Esophagus muscularis mucosa (tissue), 4 donors: ENCODE data around the gene PPP6R2. TPM values are rescaled to one million over a fixed set of nuclear protein-coding genes. Genes with fewer than 3 reads are reported as not detected.

Experiments
- DNase-seq: peaks from one replicate; pipeline ENCODE4 v3.0.0-alpha.2; 2017; ENCODE audit errors: extremely low spot score
- H3K27ac ChIP-seq, 4 donors: fragments of 200-600 bp; sonication (generic); replicated peaks in 1 of 4; 1 replicate in 3 of 4; 2 replicates in 1 of 4; pipeline ENCODE4 v1.5.1; 2016 to 2019; ENCODE audit warnings: mild to moderate bottlenecking in 1 of 4
- H3K27me3 ChIP-seq, 4 donors: fragments of 200-600 bp; sonication (generic); one replicate each; pipeline versions ENCODE4 v1.5.1 to v1.6.0; 2016 to 2019
- H3K36me3 ChIP-seq, 4 donors: fragments of 200-600 bp; sonication (generic); one replicate each; pipeline ENCODE4 v1.5.1; 2016 to 2019
- H3K4me1 ChIP-seq, 4 donors: fragments of 200-600 bp; sonication (generic); one replicate each; pipeline ENCODE4 v1.5.1; 2016 to 2019
- H3K4me3 ChIP-seq, 4 donors: fragments of 200-600 bp; sonication (generic); 1 replicate in 2 of 4; 2 replicates in 2 of 4; pipeline ENCODE4 v1.5.1; 2016 to 2019; ENCODE audit warnings: mild to moderate bottlenecking in 4 of 4, moderate library complexity in 1 of 4
- H3K9me3 ChIP-seq, 4 donors: fragments of 200-600 bp; sonication (generic); 1 replicate in 3 of 4; 2 replicates in 1 of 4; pipeline ENCODE4 v1.5.1; 2016 to 2019
- EP300 ChIP-seq: sonication (generic); formaldehyde crosslinking; IDR thresholded peaks from one replicate; pipeline ENCODE4 v1.6.1; 2017; ENCODE audit warnings: antibody characterized with exemption
- POLR2A ChIP-seq: fragments of 450-650 bp; IDR thresholded peaks from one replicate; pipeline ENCODE4 v1.6.1; 2017; ENCODE audit warnings: antibody characterized with exemption, moderate library complexity, mild to moderate bottlenecking, low read depth
- POLR2AphosphoS5 ChIP-seq, 2 donors: sonication (generic); formaldehyde crosslinking; IDR thresholded peaks; one replicate each; pipeline ENCODE4 v1.6.1; 2017; ENCODE audit warnings: antibody characterized with exemption in 2 of 2
- WGBS: methylation state at CpG from one replicate; pipeline ENCODE4 v1.1.5; 2018; 5-methylcytosine and 5-hydroxymethylcytosine counted together
- intact Hi-C: fragments of 100-400 bp; cut with DNase I; formaldehyde crosslinking; loops from one replicate; pipeline ENCODE4 v1.15.1; 2023
- total RNA-seq, 4 donors: library from RNA; depleted of rRNA; stranded (reverse); fragments of >200 nt; gene quantifications; one replicate each; pipeline versions ENCODE4 v1.1.0 to v1.2.1, GENCODE V29; 2016
- TF ChIP-seq, protein P1 (sequence below), 3 experiments: fragments of 200-600 bp in 2 of 3; fragments of 450-650 bp in 1 of 3; sonication (generic) in 2 of 3; IDR thresholded peaks; one replicate each; pipeline ENCODE4 v1.5.1; 2017 to 2019; ENCODE audit warnings: antibody characterized with exemption in 3 of 3, mild to moderate bottlenecking in 2 of 3, moderate library complexity in 1 of 3

PPP6R2 gene
- total RNA-seq, 4 donors from 2014 or later = 57.7 to 79.4 (median 65.3) TPM

GRCh38 chr22:50323900-50324299 is 19.2 kb upstream of the PPP6R2 start:
- 93% methylated on average over 5 of the region's 5 CpGs for WGBS

GRCh38 chr22:50325444-50326224 is 17.5 kb upstream of the PPP6R2 start:
- no peaks in the 10 kb centered on the region for H3K27me3 ChIP-seq
- no peak for DNase-seq
- H3K27ac ChIP-seq = no peak overlapping the region
- TF ChIP-seq, protein P1, sequence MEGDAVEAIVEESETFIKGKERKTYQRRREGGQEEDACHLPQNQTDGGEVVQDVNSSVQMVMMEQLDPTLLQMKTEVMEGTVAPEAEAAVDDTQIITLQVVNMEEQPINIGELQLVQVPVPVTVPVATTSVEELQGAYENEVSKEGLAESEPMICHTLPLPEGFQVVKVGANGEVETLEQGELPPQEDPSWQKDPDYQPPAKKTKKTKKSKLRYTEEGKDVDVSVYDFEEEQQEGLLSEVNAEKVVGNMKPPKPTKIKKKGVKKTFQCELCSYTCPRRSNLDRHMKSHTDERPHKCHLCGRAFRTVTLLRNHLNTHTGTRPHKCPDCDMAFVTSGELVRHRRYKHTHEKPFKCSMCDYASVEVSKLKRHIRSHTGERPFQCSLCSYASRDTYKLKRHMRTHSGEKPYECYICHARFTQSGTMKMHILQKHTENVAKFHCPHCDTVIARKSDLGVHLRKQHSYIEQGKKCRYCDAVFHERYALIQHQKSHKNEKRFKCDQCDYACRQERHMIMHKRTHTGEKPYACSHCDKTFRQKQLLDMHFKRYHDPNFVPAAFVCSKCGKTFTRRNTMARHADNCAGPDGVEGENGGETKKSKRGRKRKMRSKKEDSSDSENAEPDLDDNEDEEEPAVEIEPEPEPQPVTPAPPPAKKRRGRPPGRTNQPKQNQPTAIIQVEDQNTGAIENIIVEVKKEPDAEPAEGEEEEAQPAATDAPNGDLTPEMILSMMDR (IDR thresholded peaks at IDR 0.05) = no peak
- TF ChIP-seq POLR2AphosphoS5 (IDR thresholded peaks at IDR 0.05) = no peak
- TF ChIP-seq EP300 = no peak
- no peak for TF ChIP-seq POLR2A
- intact Hi-C loops = loop anchor here (1.0 to 5.0 kb wide), 3 partner anchors 17 to 49 kb away; no protein-coding TSS in a partner anchor
- peaks cover 14 to 23% (median 20%) of the 10 kb centered on the region in 4 donors for H3K4me1 ChIP-seq
- WGBS = 82% methylated on average over 19 of the region's 19 CpGs
- H3K9me3 ChIP-seq = no peaks in the 10 kb centered on the region
- H3K36me3 ChIP-seq = no peaks in the 10 kb centered on the region
- H3K4me3 ChIP-seq = peak overlapping the region in 2 of 4 donors; percentile 86 to 88

More at GRCh38 chr22:50323900-50324299, 19.2 kb upstream of the PPP6R2 start:
- no peaks in the 10 kb centered on the region for H3K27me3 ChIP-seq
- intact Hi-C loops = no loop called here
- no peak overlapping the region for H3K27ac ChIP-seq
- no peak for DNase-seq
- TF ChIP-seq, protein P1 (IDR thresholded peaks at IDR 0.05) = no peak
- TF ChIP-seq POLR2A = no peak
- TF ChIP-seq POLR2AphosphoS5 (IDR thresholded peaks at IDR 0.05) = no peak
- TF ChIP-seq EP300 = no peak
- H3K4me3 ChIP-seq = no peak overlapping the region
- H3K4me1 ChIP-seq = peaks cover 14 to 23% (median 20%) of the 10 kb centered on the region in 4 donors
- no peaks in the 10 kb centered on the region for H3K36me3 ChIP-seq
- no peaks in the 10 kb centered on the region for H3K9me3 ChIP-seq

DNA sequence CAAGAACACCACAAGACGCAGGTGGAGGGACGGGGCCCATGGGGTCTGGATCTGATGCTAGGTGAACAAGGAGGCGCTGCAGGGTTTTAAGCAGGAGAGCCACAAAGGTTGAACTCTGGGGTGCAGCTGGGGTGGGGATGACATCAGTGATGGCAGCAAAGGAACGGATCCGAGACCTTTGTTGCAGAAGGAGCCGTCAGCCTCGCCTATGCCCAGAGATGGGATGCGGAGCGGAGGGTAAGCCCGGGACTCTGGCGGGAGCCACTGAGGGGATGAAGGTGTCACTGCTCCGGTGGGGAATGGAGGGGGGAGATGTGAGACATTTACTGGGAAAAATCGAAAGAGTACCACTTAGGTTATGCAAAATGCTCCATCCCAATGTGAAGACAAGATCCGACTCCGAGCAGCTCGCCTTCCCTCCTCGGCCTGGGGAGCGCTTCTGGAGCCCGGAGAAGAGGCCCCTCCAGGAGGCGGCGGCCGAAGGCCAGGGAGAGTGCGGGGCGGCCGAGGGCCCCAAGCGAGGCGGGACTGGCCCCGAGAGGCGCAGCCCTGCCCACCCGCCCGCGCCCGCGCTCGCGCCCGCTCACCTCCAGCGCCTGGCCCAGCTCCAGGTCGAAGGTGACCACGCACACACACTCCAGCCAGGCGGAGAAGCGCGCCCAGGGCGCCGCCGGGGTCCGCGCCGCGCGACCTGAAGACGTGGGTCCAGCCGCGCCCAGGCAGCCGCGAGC is 16.7 kb upstream of the PPP6R2 start:
- H3K4me1 ChIP-seq = peaks cover 14 to 23% (median 20%) of the 10 kb centered on the region in 4 donors
- DNase-seq = no peak
- H3K27me3 ChIP-seq = no peaks in the 10 kb centered on the region
- TF ChIP-seq, protein P1 (IDR thresholded peaks at IDR 0.05) = no peak
- TF ChIP-seq POLR2A = no peak
- intact Hi-C loops = loop anchor here (1.0 to 5.0 kb wide), 3 partner anchors 18 to 50 kb away; no protein-coding TSS in a partner anchor
- 26% methylated on average over 19 of the region's 56 CpGs for WGBS
- no peaks in the 10 kb centered on the region for H3K36me3 ChIP-seq
- H3K27ac ChIP-seq = peak overlapping the region; percentile 59 to 97 (median 81)
- no peaks in the 10 kb centered on the region for H3K9me3 ChIP-seq
- peak overlapping the region; percentile 67 to 93 (median 87) for H3K4me3 ChIP-seq

- Histone ChIP-seq H3K27ac (peak within 1 kb of the TSS; percentile 81 to 97 (median 93)), H3K36me3 (no peaks in the 10 kb centered on the region), H3K4me3 (peak within 1 kb of the TSS; percentile 67 to 93 (median 87)), H3K9me3 (no peaks in the 10 kb centered on the region), H3K27me3 (no peaks in the 10 kb centered on the region), H3K4me1 (peaks cover 14 to 23% (median 20%) of the 10 kb centered on the region in 4 donors)
- peak; percentile 22 for TF ChIP-seq POLR2A
- peak; percentile 25 to 70 for TF ChIP-seq POLR2AphosphoS5 (IDR thresholded peaks at IDR 0.05)
- TF ChIP-seq, protein P1 (IDR thresholded peaks at IDR 0.05) = peak; percentile 55 to 94 (median 73)
- TF ChIP-seq EP300 = no peak
- 0% methylated on average over 12 of the region's 105 CpGs for WGBS
- intact Hi-C loops = loop anchor here (1.0 to 5.0 kb wide), 3 partner anchors 18 to 51 kb away; no protein-coding TSS in a partner anchor
- DNase-seq = no peak
These were observed 16.0 kb upstream of the PPP6R2 start, which contains the start of gene DENND6B for GRCh38 chr22:50326956-50327710. Gene DENND6B, minus strand, starts transcription at chr22:50327012. Its CDS starts 24 bp downstream, at chr22:50326988.
